HepG2 (cell line): ENCODE data around the gene ZNF446. TPM values are rescaled to one million over a fixed set of nuclear protein-coding genes. Genes with fewer than 3 reads are reported as not detected.

Experiments used
- ELK4 ChIP-seq: sonication (generic); formaldehyde crosslinking; IDR thresholded peaks from 2 replicates; pipeline ENCODE4 v1.9.0; 2021; ENCODE audit warnings: missing genetic modification reagents, borderline replicate concordance
- HNF1B ChIP-seq: sonication (generic); formaldehyde crosslinking; IDR thresholded peaks from 2 replicates; pipeline ENCODE4 v1.5.1; 2020; ENCODE audit warnings: mild to moderate bottlenecking, moderate library complexity, missing genetic modification reagents
- KLF9 ChIP-seq: IDR thresholded peaks from 2 replicates; pipeline ENCODE4 v1.6.1; 2016; ENCODE audit warnings: low read depth
- NBN ChIP-seq: fragments of 450-650 bp; conservative IDR thresholded peaks from 2 replicates; pipeline ENCODE4 v1.6.1; 2017
- NFKB2 ChIP-seq: sonication (generic); formaldehyde crosslinking; IDR thresholded peaks from 2 replicates; pipeline ENCODE4 v1.4.0; 2020; ENCODE audit warnings: missing genetic modification reagents, borderline replicate concordance
- PHB2 ChIP-seq: fragments of 450-650 bp; IDR thresholded peaks from 2 replicates; pipeline ENCODE4 v1.6.1; 2018; ENCODE audit not compliant: partially characterized antibody
- SNAPC4 ChIP-seq: sonication (generic); formaldehyde crosslinking; IDR thresholded peaks from 2 replicates; pipeline ENCODE4 v1.4.0; 2020; ENCODE audit warnings: mild to moderate bottlenecking, missing genetic modification reagents
- STAT6 ChIP-seq: sonication (generic); formaldehyde crosslinking; IDR thresholded peaks from 2 replicates; pipeline ENCODE4 v1.4.0; 2020; ENCODE audit warnings: missing genetic modification reagents, mild to moderate bottlenecking, borderline replicate concordance
- ZKSCAN8 ChIP-seq: IDR thresholded peaks from 2 replicates; pipeline ENCODE4 v1.6.1; 2016; ENCODE audit warnings: borderline replicate concordance, missing genetic modification reagents, missing compliant biosample characterization
- ZMAT3 ChIP-seq: sonication (generic); formaldehyde crosslinking; conservative IDR thresholded peaks from 2 replicates; pipeline ENCODE4 v1.7.0; 2021; ENCODE audit warnings: missing genetic modification reagents
- ZNF280B ChIP-seq: sonication (generic); formaldehyde crosslinking; IDR thresholded peaks from 2 replicates; pipeline ENCODE4 v1.5.0; 2020; ENCODE audit warnings: missing genetic modification reagents, mild to moderate bottlenecking, borderline replicate concordance
- ZNF331 ChIP-seq: sonication (generic); formaldehyde crosslinking; IDR thresholded peaks from 2 replicates; pipeline ENCODE4 v1.4.0; 2020; ENCODE audit warnings: missing genetic modification reagents
- ZNF383 ChIP-seq: sonication (generic); formaldehyde crosslinking; IDR thresholded peaks from 2 replicates; pipeline ENCODE4 v1.4.0; 2020; ENCODE audit warnings: missing genetic modification reagents, mild to moderate bottlenecking, borderline replicate concordance
- ZNF747 ChIP-seq: sonication (generic); formaldehyde crosslinking; IDR thresholded peaks from 2 replicates; pipeline ENCODE4 v1.8.1; 2023; ENCODE audit warnings: missing genetic modification reagents, mild to moderate bottlenecking, borderline replicate concordance
- polyA plus RNA-seq, 8 experiments: library from polyadenylated mRNA; depleted of rRNA in 3 of 8; stranded (reverse) in 7 of 8; unstranded in 1 of 8; fragments of >200 nt; fragmentation: Illumina TruSeq in 4 of 8; extraction: Trizol in 4 of 8; gene quantifications; 2 replicates each; pipeline versions ENCODE4 v1.2.1 to v1.2.3, GENCODE V29; 2011 to 2016; ENCODE audit warnings: low read depth in 4 of 8, missing spikeins in 1 of 8, mixed read lengths in 1 of 8; ENCODE audit not compliant: insufficient read depth in 1 of 8
- total RNA-seq, 5 experiments: library from RNA; depleted of rRNA; stranded (reverse); fragments of >200 nt; fragmentation: Illumina TruSeq; extraction: Trizol; gene quantifications; 2 replicates each; pipeline ENCODE4 v1.2.3, GENCODE V29; 2016; ENCODE audit warnings: low read depth in 1 of 5
- TF ChIP-seq, protein P1 (sequence below): sonication (generic); formaldehyde crosslinking; IDR thresholded peaks from 2 replicates; pipeline ENCODE4 v1.5.0; 2020; ENCODE audit warnings: missing genetic modification reagents

The ZNF446 gene
- total and polyA plus RNA-seq, 2 of the 13 experiments (the other 11 are each of a cell fraction or from before 2014, with no cell fraction given) = 3.0 to 3.6 TPM

GRCh38 chr19:58511353-58512208 lies 35.4 kb downstream of the ZNF446 start, which contains the start of gene SLC27A5 (continued):
- TF ChIP-seq, protein P1, sequence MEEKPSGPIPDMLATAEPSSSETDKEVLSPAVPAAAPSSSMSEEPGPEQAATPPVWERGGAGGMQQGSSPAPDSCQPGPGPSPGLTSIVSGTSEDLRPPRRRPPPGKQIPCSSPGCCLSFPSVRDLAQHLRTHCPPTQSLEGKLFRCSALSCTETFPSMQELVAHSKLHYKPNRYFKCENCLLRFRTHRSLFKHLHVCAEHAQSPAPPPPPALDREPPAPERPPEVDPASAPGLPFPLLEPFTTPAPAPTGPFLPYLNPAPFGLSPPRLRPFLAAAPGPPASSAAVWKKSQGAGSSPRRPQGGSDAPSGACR (CRISPR knock-in tag) = no peak
- no peak for TF ChIP-seq PHB2
- TF ChIP-seq NFKB2 (CRISPR knock-in tag) = 0 out of 2 replicates have a peak, but pooled peaks have one; percentile 37
- TF ChIP-seq SNAPC4 (CRISPR knock-in tag) = no peak
- TF ChIP-seq ZMAT3 (CRISPR knock-in tag) = no peak
- TF ChIP-seq ZNF280B (CRISPR knock-in tag) = no peak; the same call in 1 of the 2 replicates
- TF ChIP-seq ZNF331 (CRISPR knock-in tag) = no peak
- TF ChIP-seq HNF1B (CRISPR knock-in tag) = no peak
- no peak for TF ChIP-seq STAT6 (CRISPR knock-in tag)
- TF ChIP-seq KLF9 (CRISPR knock-in tag) = no peak
- TF ChIP-seq ZNF383 = no peak
- TF ChIP-seq NBN = no peak
- no peak for TF ChIP-seq ZNF747 (CRISPR knock-in tag)
- no peak for TF ChIP-seq ZKSCAN8
- no peak for TF ChIP-seq ELK4 (CRISPR knock-in tag)
